ENCODE data around the gene NQO2.

- TF ChIP-seq POLR2A (IDR thresholded peaks at IDR 0.05; ENCODE audit: low read depth, low read length), result no peak
- TF ChIP-seq POLR2AphosphoS5 (IDR thresholded peaks at IDR 0.05; ENCODE audit: low read depth, low read length), result no peak
Measured at GRCh38 chr6:2963756-2964155, 35.9 kb upstream of the NQO2 start.
